OCI-M1 (cell line): Measurements from ENCODE around the gene FBXL20.
"Not testable (repeated sequence)": the region's sequence is repeated elsewhere in the genome, so short reads cannot be mapped to it uniquely, and the experiment has no call there.

Source experiments
- DNase-seq: peaks from one replicate; lab custom pipeline; 2025; lab: John Stamatoyannopoulos, UW

The FBXL20 gene

DNA sequence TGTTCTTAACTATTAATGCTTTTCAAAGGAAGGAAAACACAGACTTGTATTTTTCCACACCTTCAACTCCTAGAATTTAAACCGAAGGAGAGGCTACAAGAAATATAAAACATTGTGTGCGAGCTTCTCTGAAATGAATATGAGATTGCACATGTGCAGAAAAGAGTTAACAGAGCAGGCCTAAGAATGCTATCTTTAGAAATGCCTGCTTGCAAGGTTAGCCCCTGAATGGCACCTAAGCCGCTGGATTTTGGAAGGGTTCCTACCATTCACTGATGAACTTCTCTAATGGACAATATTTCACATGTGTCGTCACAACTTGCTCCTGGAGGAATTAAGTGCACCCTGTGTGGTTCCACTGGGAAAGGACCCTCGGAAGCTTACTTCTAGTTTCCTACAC lies 69.3 kb downstream of the FBXL20 start:
- DNase-seq: no peak

GRCh38 chr17:39328815-39329214 lies 72.6 kb downstream of the FBXL20 start:
- no peak for DNase-seq

DNA sequence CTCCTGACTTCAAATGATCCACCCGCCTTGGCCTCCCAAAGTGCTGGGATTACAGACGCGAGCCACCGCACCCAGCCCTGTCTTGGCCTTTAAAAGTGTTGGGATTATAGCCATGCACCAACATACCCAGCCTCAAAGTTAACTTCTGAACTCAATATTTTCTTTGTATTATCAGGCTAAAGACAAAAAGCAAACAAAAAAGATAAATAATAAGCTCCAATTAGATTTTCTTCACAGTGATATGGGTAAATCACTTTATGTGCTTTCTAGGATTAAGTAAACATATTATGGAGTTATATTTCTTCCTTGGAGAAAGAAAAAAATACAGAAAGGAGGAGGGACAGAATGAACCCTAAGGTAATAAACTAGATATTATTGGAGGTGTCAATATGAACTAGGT lies 74.3 kb downstream of the FBXL20 start:
- no peak for DNase-seq

- peak; percentile 90 for DNase-seq
These were observed 75.7 kb downstream of the FBXL20 start for GRCh38 chr17:39325528-39326240.

DNA sequence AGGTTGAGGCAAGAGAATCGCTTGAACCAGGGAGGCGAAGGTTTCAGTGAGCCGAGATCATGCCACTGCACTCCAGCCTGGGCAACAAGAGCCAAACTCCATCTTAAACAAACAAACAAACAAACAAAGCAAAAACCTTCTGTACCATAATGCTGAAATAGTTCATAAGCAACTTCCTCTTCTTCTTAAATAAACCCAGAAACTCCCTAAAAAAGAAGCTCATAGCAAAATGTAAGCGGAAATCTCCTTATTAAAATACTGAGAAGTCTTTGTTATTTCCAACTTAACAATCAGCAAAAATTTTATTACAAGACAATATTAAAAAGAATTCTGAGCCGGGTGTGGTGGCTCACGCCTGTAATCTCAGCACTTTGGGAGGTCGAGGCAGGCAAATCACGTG lies 82.8 kb downstream of the FBXL20 start:
- no peak for DNase-seq

DNA sequence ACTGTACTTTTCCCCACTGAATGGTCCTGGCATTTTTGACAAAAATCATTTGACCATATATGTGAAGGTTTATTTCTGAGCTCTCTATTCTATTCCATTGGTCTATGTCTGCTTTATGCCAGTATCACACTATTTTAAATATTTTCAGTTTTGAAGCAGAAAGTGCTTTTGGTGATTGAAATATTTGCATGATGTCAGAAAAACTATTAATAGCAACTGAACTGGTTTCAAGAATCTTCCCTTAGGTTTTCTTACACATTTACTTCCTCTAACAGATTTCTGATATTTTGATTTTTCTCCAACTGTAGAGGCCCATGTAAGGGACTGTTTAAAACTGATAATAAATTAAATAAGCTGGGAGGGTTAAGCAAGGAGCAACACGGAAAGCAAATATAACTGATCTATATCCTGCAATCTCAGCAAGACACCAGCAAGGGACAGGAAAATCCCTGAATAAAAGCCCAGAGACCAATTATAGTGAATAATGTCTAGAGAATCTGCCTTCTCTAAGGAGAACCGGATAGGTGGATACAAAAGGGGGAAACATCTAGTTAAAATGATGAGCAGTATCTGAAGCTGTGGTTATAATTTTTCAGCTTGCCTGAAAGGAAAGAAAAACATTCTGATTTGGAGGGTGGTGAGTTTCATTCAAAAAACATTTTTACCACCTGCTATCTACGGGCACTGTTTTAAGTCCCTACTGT lies 94.8 kb downstream of the FBXL20 start:
- DNase-seq: peak; percentile 59

- no peak for DNase-seq
These were observed 95.4 kb downstream of the FBXL20 start for GRCh38 chr17:39305978-39306377.

DNA sequence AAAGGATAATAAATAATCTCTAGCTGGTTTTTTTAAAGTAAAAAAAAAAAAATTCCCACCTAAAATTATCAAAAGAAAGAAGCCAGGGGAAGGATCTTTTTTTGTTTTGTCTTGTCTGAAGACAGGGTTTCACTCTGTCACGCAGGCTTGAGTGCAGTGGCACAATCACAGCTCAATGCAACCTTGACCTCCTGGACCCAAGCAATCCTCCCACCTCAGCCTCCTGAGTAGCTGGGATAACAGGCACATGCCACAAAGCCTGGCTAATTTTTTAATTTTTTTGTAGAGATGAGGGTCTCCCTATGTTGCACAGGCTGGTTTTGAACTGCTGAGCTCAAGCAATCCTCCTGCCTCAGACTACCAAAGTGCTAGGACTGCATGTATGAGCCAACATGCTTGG lies 97.2 kb downstream of the FBXL20 start:
- DNase-seq: no peak

GRCh38 chr17:39294060-39294459 lies 107.4 kb downstream of the FBXL20 start:
- no peak for DNase-seq

DNA sequence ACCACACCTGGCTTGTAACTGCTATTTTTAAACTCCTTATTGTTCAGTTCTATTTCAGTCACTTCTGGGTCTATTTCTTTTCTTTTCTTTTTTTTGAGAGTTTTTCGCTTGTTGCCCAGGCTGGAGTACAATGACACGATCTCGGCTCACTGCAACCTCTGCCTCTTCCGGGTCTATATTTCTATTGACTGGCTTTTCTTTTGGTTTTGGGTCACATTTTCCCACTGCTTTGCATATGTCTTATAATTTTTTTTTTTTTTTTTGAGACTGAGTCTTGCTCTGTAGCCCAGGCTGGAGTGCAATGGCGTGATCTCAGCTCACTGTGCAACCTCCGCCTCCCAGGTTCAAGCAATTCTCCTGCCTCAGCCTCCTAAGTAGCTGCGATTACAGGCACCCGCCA lies 108.9 kb downstream of the FBXL20 start:
- not testable (repeated sequence) for DNase-seq

DNA sequence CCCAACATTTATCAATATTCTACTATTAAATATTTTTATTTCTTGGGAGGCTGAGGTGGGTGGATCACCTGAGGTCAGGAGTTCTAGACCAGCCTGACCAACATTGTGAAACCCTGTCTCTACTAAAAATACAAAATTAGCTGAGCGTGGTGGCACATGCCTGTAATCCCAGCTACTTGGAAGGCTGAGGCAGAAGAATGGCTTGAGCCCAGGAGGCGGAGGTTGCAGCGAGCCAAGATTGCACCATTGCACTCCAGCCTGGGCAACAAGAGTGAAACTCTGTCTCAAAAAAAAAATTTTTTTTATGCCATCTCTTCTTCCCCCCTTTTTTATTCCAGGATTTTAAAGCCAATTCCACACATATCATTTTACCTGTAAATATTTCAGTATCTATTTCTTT lies 114.9 kb downstream of the FBXL20 start:
- DNase-seq: not testable (repeated sequence)

DNA sequence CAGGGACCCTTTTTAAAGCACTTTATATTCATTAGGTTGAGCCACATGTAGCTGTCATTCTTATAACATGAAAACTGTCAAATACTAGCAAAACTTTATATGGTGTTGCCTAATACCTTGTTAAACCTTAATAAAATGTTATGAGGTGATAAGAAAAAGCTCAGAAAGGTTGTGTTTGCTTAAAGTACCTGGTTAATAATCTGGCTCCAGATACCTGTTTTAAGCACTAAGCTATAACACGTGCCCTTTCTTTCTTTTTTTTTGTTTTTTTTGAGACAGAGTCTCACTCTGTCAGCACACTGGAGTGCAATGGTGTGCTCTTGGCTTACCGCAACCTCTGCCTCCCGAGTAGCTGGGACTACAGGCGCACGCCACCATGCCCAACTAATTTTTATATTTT lies 116.7 kb downstream of the FBXL20 start:
- no peak for DNase-seq

DNA sequence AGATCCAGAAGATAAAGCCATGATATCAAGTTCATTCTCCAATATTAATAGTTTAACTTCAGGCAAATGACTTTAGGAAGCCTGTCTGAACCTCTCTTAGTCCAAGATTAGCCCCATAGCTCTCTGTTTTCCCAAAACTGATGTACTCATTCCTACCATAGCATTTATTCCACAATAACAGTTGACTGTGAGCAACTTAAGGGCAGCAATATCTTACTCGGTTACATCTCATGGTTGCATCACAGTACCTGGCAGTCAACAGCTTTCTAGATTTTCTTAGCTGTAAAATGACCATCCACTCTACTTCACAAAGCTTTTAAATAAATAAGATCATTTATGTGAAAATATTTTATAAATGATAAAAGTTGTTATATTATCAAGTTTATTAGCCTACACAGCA lies 117.5 kb downstream of the FBXL20 start:
- DNase-seq: no peak

DNA sequence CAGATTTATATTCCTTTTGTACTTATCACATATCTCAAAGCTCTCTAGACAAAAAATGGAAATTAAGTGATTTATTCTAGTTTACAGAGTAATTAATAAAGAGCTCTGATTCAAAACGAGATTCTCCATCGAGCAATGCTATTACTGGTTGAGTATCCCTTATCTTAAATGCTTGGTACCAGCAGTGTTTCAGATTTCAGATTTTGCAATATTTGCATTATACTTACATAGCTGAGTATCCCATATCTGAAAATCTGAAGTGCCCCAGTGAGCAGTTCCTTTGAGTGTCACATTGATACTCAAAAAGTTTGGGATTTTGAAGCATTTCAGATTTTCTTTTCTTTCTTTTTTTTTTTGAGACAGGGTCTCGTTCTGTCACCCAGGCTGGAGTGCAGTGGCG lies 118.3 kb downstream of the FBXL20 start:
- DNase-seq: no peak

GRCh38 chr17:39281806-39282205 lies 119.6 kb downstream of the FBXL20 start:
- DNase-seq: peak; percentile 41

- DNase-seq: not testable (repeated sequence)
These were observed 123.2 kb downstream of the FBXL20 start for GRCh38 chr17:39278246-39278645.

DNA sequence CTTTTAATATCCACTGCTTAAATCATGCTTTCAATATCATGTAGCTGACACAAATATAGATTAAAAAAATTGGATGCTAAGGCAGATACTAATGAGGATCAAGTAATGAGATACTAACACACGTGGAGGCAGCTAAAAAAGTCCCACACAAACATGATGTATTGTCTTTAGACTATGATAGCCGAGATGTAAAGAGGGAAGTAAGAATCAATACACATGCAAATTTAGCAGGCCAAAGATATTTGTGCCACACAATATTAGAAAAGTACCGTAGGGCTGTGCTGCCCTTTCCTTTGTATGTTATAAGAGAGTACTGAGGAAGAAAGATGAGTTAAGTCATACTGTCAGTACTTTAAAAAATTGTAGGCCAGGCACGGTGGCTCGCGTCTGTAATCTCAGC lies 124.3 kb downstream of the FBXL20 start:
- DNase-seq: no peak

DNA sequence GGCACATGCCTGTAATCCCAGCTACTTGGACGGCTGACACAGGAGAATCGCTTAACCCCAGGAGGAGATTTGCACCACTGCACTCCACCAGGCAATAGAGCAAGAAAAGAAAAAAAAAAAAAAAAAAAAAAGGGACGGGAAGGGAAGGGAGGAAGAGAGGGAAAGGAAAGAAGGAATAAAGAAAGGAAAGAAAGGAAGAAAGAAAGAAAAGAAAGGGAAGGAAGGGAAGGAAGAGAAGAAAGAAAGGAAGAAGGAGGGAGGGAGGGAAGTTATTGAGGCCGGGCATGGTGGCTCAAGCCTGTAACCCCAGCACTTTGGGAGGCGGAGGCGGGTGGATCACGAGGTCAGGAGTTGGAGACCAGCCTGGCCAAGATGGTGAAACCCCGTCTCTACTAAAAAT lies 125.3 kb downstream of the FBXL20 start:
- DNase-seq: no peak

- no peak for DNase-seq
These were observed 129.9 kb downstream of the FBXL20 start for GRCh38 chr17:39271546-39271945.

- DNase-seq: peak; percentile 88
These were observed 130.5 kb downstream of the FBXL20 start for GRCh38 chr17:39270923-39271322.

GRCh38 chr17:39264119-39264518 lies 137.3 kb downstream of the FBXL20 start:
- no peak for DNase-seq

- peak; percentile 32 for DNase-seq
These were observed 140.1 kb downstream of the FBXL20 start for GRCh38 chr17:39261286-39261685.

- DNase-seq: no peak
These were observed 148.5 kb downstream of the FBXL20 start for GRCh38 chr17:39252788-39253460.
